Colonic mucosa (tissue), 4 donors: ENCODE data around the gene NDST3. TPM values are rescaled to one million over a fixed set of nuclear protein-coding genes. Genes with fewer than 3 reads are reported as not detected.

Source experiments
- DNase-seq: peaks from one replicate; pipeline ENCODE4 v3.0.0-alpha.2; 2020
- H3K27ac ChIP-seq: fragments of 200-600 bp; one replicate; pipeline ENCODE4 v1.8.0; 2021
- H3K27me3 ChIP-seq: fragments of 200-600 bp; one replicate; pipeline ENCODE4 v1.8.0; 2021
- H3K36me3 ChIP-seq: fragments of 200-600 bp; one replicate; pipeline ENCODE4 v1.8.0; 2021
- H3K4me1 ChIP-seq: fragments of 200-600 bp; one replicate; pipeline ENCODE4 v1.8.0; 2021; ENCODE audit warnings: mild to moderate bottlenecking
- H3K4me3 ChIP-seq: fragments of 200-600 bp; one replicate; pipeline ENCODE4 v1.8.0; 2021
- H3K9ac ChIP-seq, 2 donors: one replicate each; pipeline ENCODE4 v1.7.0; 2013; ENCODE audit warnings: control low read depth in 2 of 2, low read depth in 2 of 2, low read length in 2 of 2
- H3K9me3 ChIP-seq: fragments of 200-600 bp; one replicate; pipeline ENCODE4 v1.8.0; 2021
- intact Hi-C: fragments of 100-400 bp; cut with DNase I; formaldehyde crosslinking; loops from one replicate; pipeline ENCODE4 v1.14.1; 2022
- total RNA-seq, 2 donors: library from RNA; stranded (reverse); fragmentation: NEBNext Ultra II Directional in 1 of 2; extraction: Animal tissue kit (Norgen Biotek cat#: 25700) in 1 of 2; gene quantifications; one replicate each; pipeline ENCODE4 v1.2.1, GENCODE V29; 2021
- TF ChIP-seq, protein P1 (sequence below): fragments of 200-600 bp; IDR thresholded peaks from one replicate; pipeline ENCODE4 v1.8.0; 2022; ENCODE audit warnings: antibody characterized with exemption, mild to moderate bottlenecking
- donor health status: healthy.
- donor health status: DM: no; HTN: no; CAD: no.
- donor health status: DM: no; HTN: no; CAD: no.

NDST3 gene
- total RNA-seq, 2 donors from 2014 or later = not detected

DNA sequence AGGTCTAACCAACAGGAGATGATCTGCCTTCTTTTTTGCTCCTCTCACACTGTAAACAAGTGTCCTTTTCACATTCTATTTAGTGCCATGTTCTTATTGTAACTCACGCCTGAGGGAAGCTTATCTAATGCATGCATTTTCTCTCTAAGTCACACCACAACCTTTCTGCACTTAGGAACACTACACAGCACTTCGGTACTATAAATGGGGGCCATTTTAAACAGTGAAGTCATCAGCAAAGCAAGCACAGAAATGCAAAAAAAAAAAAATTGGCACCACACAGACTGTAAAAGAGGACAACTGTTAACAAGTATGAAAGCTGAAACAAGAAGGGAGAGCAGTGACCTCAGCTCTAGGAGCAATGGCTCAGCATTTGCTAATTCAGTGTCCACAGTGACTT lies 273.4 kb downstream of the NDST3 start:
- Histone ChIP-seq H3K4me3 (no peak overlapping the region), H3K9me3 (no peaks in the 10 kb centered on the region), H3K27ac (no peak overlapping the region), H3K9ac (no peak overlapping the region), H3K4me1 (no peaks in the 10 kb centered on the region), H3K27me3 (no peaks in the 10 kb centered on the region), H3K36me3 (no peaks in the 10 kb centered on the region)
- no peak for DNase-seq
- intact Hi-C loops = no loop called here
- TF ChIP-seq, protein P1, sequence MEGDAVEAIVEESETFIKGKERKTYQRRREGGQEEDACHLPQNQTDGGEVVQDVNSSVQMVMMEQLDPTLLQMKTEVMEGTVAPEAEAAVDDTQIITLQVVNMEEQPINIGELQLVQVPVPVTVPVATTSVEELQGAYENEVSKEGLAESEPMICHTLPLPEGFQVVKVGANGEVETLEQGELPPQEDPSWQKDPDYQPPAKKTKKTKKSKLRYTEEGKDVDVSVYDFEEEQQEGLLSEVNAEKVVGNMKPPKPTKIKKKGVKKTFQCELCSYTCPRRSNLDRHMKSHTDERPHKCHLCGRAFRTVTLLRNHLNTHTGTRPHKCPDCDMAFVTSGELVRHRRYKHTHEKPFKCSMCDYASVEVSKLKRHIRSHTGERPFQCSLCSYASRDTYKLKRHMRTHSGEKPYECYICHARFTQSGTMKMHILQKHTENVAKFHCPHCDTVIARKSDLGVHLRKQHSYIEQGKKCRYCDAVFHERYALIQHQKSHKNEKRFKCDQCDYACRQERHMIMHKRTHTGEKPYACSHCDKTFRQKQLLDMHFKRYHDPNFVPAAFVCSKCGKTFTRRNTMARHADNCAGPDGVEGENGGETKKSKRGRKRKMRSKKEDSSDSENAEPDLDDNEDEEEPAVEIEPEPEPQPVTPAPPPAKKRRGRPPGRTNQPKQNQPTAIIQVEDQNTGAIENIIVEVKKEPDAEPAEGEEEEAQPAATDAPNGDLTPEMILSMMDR = no peak
